Endodermal cell (in vitro differentiated cells): ENCODE measurements around the gene CEP164. TPM values are rescaled to one million over a fixed set of nuclear protein-coding genes. Genes with fewer than 3 reads are reported as not detected.

Source experiments
- DNase-seq: peaks from one replicate; pipeline ENCODE4 v3.0.0-alpha.2; 2017
- H3K27ac ChIP-seq: 2 replicates; pipeline ENCODE4 v1.5.1; 2013; ENCODE audit warnings: mild to moderate bottlenecking, low read depth, low read length, moderate library complexity
- H3K27me3 ChIP-seq: 2 replicates; pipeline ENCODE4 v1.6.1; 2013; ENCODE audit warnings: mild to moderate bottlenecking, low read length, moderate library complexity; ENCODE audit not compliant: insufficient read depth, control insufficient read depth, poor library complexity, severe bottlenecking
- H3K36me3 ChIP-seq: 2 replicates; pipeline ENCODE4 v1.7.0; 2013; ENCODE audit warnings: mild to moderate bottlenecking, low read length, moderate library complexity; ENCODE audit not compliant: control insufficient read depth, insufficient read depth
- H3K4me1 ChIP-seq: one replicate; pipeline ENCODE4 v1.7.0; 2013; ENCODE audit warnings: low read length; ENCODE audit not compliant: control insufficient read depth, insufficient read depth
- H3K4me3 ChIP-seq: 2 replicates; pipeline ENCODE4 v1.5.1; 2013; ENCODE audit warnings: mild to moderate bottlenecking, low read length, moderate library complexity
- H3K9ac ChIP-seq: 2 replicates; pipeline ENCODE4 v1.6.1; 2013; ENCODE audit warnings: mild to moderate bottlenecking, low read length, moderate library complexity; ENCODE audit not compliant: poor library complexity, severe bottlenecking; ENCODE audit errors: extremely low read depth
- H3K9me3 ChIP-seq: 2 replicates; pipeline ENCODE4 v1.6.1; 2013; ENCODE audit warnings: mild to moderate bottlenecking, low read length, moderate library complexity; ENCODE audit not compliant: control insufficient read depth
- H3K27ac Mint-ChIP-seq: 2 replicates; pipeline ENCODE4 v1.8.0; 2020; ENCODE audit warnings: mixed read lengths
- H3K27me3 Mint-ChIP-seq: 2 replicates; pipeline ENCODE4 v1.8.0; 2021; ENCODE audit warnings: mild to moderate bottlenecking, mixed read lengths; ENCODE audit not compliant: insufficient read depth
- H3K36me3 Mint-ChIP-seq: 2 replicates; pipeline ENCODE4 v1.8.0; 2020; ENCODE audit warnings: low read depth, mixed read lengths
- H3K4me1 Mint-ChIP-seq: 2 replicates; pipeline ENCODE4 v1.8.0; 2020; ENCODE audit warnings: mixed read lengths
- H3K4me3 Mint-ChIP-seq: 2 replicates; pipeline ENCODE4 v1.8.0; 2020; ENCODE audit warnings: mild to moderate bottlenecking, moderate library complexity, mixed read lengths
- H3K9me3 Mint-ChIP-seq: 2 replicates; pipeline ENCODE4 v1.8.0; 2020; ENCODE audit warnings: mild to moderate bottlenecking, mixed read lengths
- WGBS, 2 experiments: methylation state at CpG; one replicate each; pipeline versions ENCODE4 v1.1.5 to v1.1.7; 2013; ENCODE audit warnings: missing lambda C conversion rate in 2 of 2, mixed read lengths in 1 of 2; ENCODE audit not compliant: insufficient coverage in 1 of 2, insufficient read length in 1 of 2; 5-methylcytosine and 5-hydroxymethylcytosine counted together
- total RNA-seq, 2 donors: library from RNA; stranded (reverse); fragmentation: NEBNext Ultra II Directional in 1 of 2; extraction: Animal tissue kit (Norgen Biotek cat#: 25700) in 1 of 2; gene quantifications; 2 replicates in 1 of 2; 3 replicates in 1 of 2; pipeline ENCODE4 v1.2.1, GENCODE V29; 2021
- TF ChIP-seq, protein P1 (sequence below): fragments of 200-600 bp; sonication (generic); conservative IDR thresholded peaks from 2 replicates; pipeline ENCODE4 v1.5.0; 2021; ENCODE audit warnings: antibody characterized with exemption, mild to moderate bottlenecking

The CEP164 gene
- total RNA-seq, 2 donors from 2014 or later, result 32.7 to 33.6 TPM

DNA sequence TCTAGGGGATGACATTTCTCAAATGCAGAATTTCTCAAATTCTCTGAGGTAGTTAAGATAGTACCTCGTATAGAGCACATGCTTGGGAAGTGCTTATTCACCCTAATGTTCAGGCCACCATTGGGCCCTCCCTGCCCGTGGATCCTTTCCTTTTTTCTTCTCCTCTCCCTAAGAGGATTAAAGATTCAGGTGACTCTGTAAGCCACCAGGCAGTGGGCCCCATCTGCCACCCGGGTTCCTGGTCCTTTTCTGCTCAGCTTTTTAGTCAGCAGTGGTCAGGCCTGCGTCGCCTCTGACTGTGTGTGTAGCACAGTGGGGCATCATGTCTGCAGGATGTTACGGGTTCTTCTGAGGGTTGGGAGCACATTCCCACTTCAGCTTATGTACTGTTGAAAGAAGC lies 7.2 kb downstream of the CEP164 start:
- Histone ChIP-seq H3K9me3 (no peaks in the 10 kb centered on the region), H3K27ac (no peak overlapping the region), H3K9ac (no peak overlapping the region), H3K4me1 (no peaks in the 10 kb centered on the region), H3K27me3 (no peaks in the 10 kb centered on the region), H3K4me3 (no peak overlapping the region), H3K36me3 (peaks cover 33% of the 10 kb centered on the region)
- peaks cover 3% of the 10 kb centered on the region for H3K4me1 Mint-ChIP-seq
- no peak overlapping the region for H3K27ac Mint-ChIP-seq
- TF ChIP-seq, protein P1, sequence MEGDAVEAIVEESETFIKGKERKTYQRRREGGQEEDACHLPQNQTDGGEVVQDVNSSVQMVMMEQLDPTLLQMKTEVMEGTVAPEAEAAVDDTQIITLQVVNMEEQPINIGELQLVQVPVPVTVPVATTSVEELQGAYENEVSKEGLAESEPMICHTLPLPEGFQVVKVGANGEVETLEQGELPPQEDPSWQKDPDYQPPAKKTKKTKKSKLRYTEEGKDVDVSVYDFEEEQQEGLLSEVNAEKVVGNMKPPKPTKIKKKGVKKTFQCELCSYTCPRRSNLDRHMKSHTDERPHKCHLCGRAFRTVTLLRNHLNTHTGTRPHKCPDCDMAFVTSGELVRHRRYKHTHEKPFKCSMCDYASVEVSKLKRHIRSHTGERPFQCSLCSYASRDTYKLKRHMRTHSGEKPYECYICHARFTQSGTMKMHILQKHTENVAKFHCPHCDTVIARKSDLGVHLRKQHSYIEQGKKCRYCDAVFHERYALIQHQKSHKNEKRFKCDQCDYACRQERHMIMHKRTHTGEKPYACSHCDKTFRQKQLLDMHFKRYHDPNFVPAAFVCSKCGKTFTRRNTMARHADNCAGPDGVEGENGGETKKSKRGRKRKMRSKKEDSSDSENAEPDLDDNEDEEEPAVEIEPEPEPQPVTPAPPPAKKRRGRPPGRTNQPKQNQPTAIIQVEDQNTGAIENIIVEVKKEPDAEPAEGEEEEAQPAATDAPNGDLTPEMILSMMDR, result no peak
- no peak overlapping the region for H3K4me3 Mint-ChIP-seq
- 89 to 97% methylated on average over 5 to 6 of the region's 6 CpGs for WGBS, 2 experiments
- H3K27me3 Mint-ChIP-seq, result no peaks in the 10 kb centered on the region
- no peak for DNase-seq
- H3K36me3 Mint-ChIP-seq, result peaks cover 25% of the 10 kb centered on the region
- no peaks in the 10 kb centered on the region for H3K9me3 Mint-ChIP-seq

DNA sequence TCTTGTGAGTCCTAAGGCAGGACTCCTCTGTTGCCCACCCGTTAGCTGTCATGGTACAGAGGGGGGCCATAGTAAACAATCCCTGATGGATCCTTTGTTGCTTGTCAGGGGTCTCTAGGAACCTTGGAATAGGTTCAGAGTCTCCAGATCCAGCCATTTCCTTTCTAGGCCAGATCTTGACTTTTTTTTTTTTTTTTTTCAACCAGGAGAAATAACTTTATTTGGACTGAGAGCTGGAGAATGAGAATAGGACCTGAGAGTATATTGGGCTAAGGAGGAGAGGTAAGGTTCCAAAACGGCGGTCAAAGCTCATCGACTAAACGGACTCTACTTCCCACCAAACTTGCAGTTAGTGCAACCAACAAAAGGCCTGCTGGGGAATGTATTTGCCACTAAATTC lies 7.7 kb downstream of the CEP164 start:
- WGBS, 2 experiments, result 91 to 94% methylated on average over 3 to 5 of the region's 5 CpGs
- H3K27ac Mint-ChIP-seq, result no peak overlapping the region
- H3K27me3 ChIP-seq, result no peaks in the 10 kb centered on the region
- no peak for DNase-seq
- TF ChIP-seq, protein P1, result no peak
- H3K36me3 Mint-ChIP-seq, result peaks cover 30% of the 10 kb centered on the region
- H3K9me3 ChIP-seq, result no peaks in the 10 kb centered on the region
- no peaks in the 10 kb centered on the region for H3K4me1 Mint-ChIP-seq
- no peaks in the 10 kb centered on the region for H3K4me1 ChIP-seq
- H3K27ac ChIP-seq, result no peak overlapping the region
- H3K9ac ChIP-seq, result no peak overlapping the region
- H3K4me3 ChIP-seq, result no peak overlapping the region
- no peak overlapping the region for H3K4me3 Mint-ChIP-seq
- H3K27me3 Mint-ChIP-seq, result no peaks in the 10 kb centered on the region
- no peaks in the 10 kb centered on the region for H3K9me3 Mint-ChIP-seq
- H3K36me3 ChIP-seq, result peaks cover 38% of the 10 kb centered on the region

DNA sequence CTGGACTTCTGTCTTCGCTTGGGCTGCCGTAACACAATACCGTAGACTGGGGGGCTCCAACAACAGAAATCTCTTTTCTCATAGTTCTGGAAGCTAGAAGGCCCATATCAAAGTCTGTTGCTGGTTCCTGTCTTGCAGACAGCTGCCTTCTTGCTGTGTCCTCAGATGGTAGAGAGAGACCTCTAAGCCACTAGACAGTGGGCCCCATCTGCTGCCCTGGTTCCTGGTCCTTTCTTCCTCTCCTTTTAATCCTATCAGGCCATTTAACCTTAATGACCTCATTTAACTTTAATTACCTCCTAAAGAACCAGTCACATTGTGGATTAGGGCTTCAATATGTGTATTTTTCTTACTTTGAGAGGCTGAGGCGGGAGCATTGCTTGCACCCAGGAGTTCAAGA lies 9.4 kb downstream of the CEP164 start:
- Histone ChIP-seq H3K9ac (no peak overlapping the region), H3K27me3 (no peaks in the 10 kb centered on the region), H3K9me3 (no peaks in the 10 kb centered on the region), H3K4me3 (no peak overlapping the region), H3K36me3 (peaks cover 53% of the 10 kb centered on the region), H3K4me1 (no peaks in the 10 kb centered on the region), H3K27ac (no peak overlapping the region)
- H3K9me3 Mint-ChIP-seq, result no peaks in the 10 kb centered on the region
- no peak overlapping the region for H3K4me3 Mint-ChIP-seq
- no peak for DNase-seq
- no peak overlapping the region for H3K27ac Mint-ChIP-seq
- TF ChIP-seq, protein P1, result no peak
- 94 to 98% methylated on average over 3 to 4 of the region's 4 CpGs for WGBS, 2 experiments
- peaks cover 38% of the 10 kb centered on the region for H3K36me3 Mint-ChIP-seq
- H3K4me1 Mint-ChIP-seq, result no peaks in the 10 kb centered on the region
- no peaks in the 10 kb centered on the region for H3K27me3 Mint-ChIP-seq
